ENCODE results near the gene CCSAP. TPM values are rescaled to one million over a fixed set of nuclear protein-coding genes. Genes with fewer than 3 reads are reported as not detected.
"Not testable (repeated sequence)": the region's sequence is repeated elsewhere in the genome, so short reads cannot be mapped to it uniquely, and the experiment has no call there.

The CCSAP gene
- 2.2 TPM for polyA plus RNA-seq

GRCh38 chr1:229342656-229343569, at the start of gene CCSAP:
CCSAP (minus strand) TSS chr1:229343047; CDS start chr1:229342465, 582 bp downstream.
- no peaks in the 10 kb centered on the region for H3K9me3 Mint-ChIP-seq
- peak within 1 kb of the TSS; percentile 80 to 92 (median 81) for H3K27ac Mint-ChIP-seq
- peak within 1 kb of the TSS; percentile 88 to 97 (median 92) for H3K4me3 Mint-ChIP-seq
- H3K4me1 Mint-ChIP-seq: peaks cover 24 to 42% (median 33%) of the 10 kb centered on the region in 3 donors
- H3K36me3 Mint-ChIP-seq: peaks cover 3% of the 10 kb centered on the region
- H3K27me3 Mint-ChIP-seq: peaks cover 12% of the 10 kb centered on the region

GRCh38 chr1:229390130-229390529, 47.3 kb upstream of the CCSAP start:
- Mint-ChIP-seq H3K9me3 (peaks cover 0 to 6% (median 2%) of the 10 kb centered on the region in 3 donors), H3K4me3 (no peak overlapping the region), H3K36me3 (peaks cover 2% of the 10 kb centered on the region), H3K27me3 (peaks cover 17% of the 10 kb centered on the region), H3K4me1 (peaks cover 0 to 3% (median 2%) of the 10 kb centered on the region in 3 donors), H3K27ac (no peak overlapping the region)

GRCh38 chr1:229388897-229389580, 46.2 kb upstream of the CCSAP start:
- Mint-ChIP-seq H3K36me3 (peaks cover 2% of the 10 kb centered on the region), H3K27ac (no peak overlapping the region), H3K4me3 (no peak overlapping the region), H3K27me3 (peaks cover 13% of the 10 kb centered on the region), H3K9me3 (peaks cover 0 to 6% (median 0%) of the 10 kb centered on the region in 3 donors), H3K4me1 (peaks cover 0 to 3% (median 2%) of the 10 kb centered on the region in 3 donors)

- Mint-ChIP-seq H3K27ac (no peak overlapping the region), H3K4me3 (no peak overlapping the region), H3K9me3 (peaks cover 0 to 2% (median 0%) of the 10 kb centered on the region in 3 donors), H3K27me3 (peaks cover 13% of the 10 kb centered on the region), H3K4me1 (peaks cover 0 to 2% (median 1%) of the 10 kb centered on the region in 3 donors), H3K36me3 (peaks cover 2% of the 10 kb centered on the region)
Measured at GRCh38 chr1:229385853-229386456, 43.1 kb upstream of the CCSAP start.

GRCh38 chr1:229384822-229385221, 42.0 kb upstream of the CCSAP start:
- H3K4me3 Mint-ChIP-seq: no peak overlapping the region
- peaks cover 0 to 2% (median 0%) of the 10 kb centered on the region in 3 donors for H3K9me3 Mint-ChIP-seq
- H3K27me3 Mint-ChIP-seq: peaks cover 13% of the 10 kb centered on the region
- H3K36me3 Mint-ChIP-seq: no peaks in the 10 kb centered on the region
- H3K27ac Mint-ChIP-seq: no peak overlapping the region
- peaks cover 0 to 2% (median 1%) of the 10 kb centered on the region in 3 donors for H3K4me1 Mint-ChIP-seq

- Mint-ChIP-seq H3K4me1 (peaks cover 0 to 3% (median 2%) of the 10 kb centered on the region in 3 donors), H3K4me3 (no peak overlapping the region), H3K27me3 (peaks cover 13% of the 10 kb centered on the region)
Measured at GRCh38 chr1:229383961-229384360, 41.1 kb upstream of the CCSAP start.

GRCh38 chr1:229383188-229383587, 40.3 kb upstream of the CCSAP start:
- H3K4me1 Mint-ChIP-seq: peaks cover 0 to 4% (median 2%) of the 10 kb centered on the region in 3 donors
- H3K4me3 Mint-ChIP-seq: no peak overlapping the region
- no peaks in the 10 kb centered on the region for H3K36me3 Mint-ChIP-seq
- no peak overlapping the region for H3K27ac Mint-ChIP-seq
- no peaks in the 10 kb centered on the region for H3K9me3 Mint-ChIP-seq
- H3K27me3 Mint-ChIP-seq: peaks cover 12% of the 10 kb centered on the region

More at GRCh38 chr1:229383961-229384360, 41.1 kb upstream of the CCSAP start:
- H3K36me3 Mint-ChIP-seq: no peaks in the 10 kb centered on the region
- H3K27ac Mint-ChIP-seq: no peak overlapping the region
- no peaks in the 10 kb centered on the region for H3K9me3 Mint-ChIP-seq

GRCh38 chr1:229381234-229381633, 38.4 kb upstream of the CCSAP start:
- no peaks in the 10 kb centered on the region for H3K9me3 Mint-ChIP-seq
- no peak overlapping the region for H3K27ac Mint-ChIP-seq
- no peak overlapping the region for H3K4me3 Mint-ChIP-seq
- H3K36me3 Mint-ChIP-seq: no peaks in the 10 kb centered on the region
- H3K4me1 Mint-ChIP-seq: peaks cover 0 to 4% (median 2%) of the 10 kb centered on the region in 3 donors
- H3K27me3 Mint-ChIP-seq: peaks cover 10% of the 10 kb centered on the region

GRCh38 chr1:229380536-229381160, 37.8 kb upstream of the CCSAP start:
- Mint-ChIP-seq H3K27ac (no peak overlapping the region), H3K36me3 (no peaks in the 10 kb centered on the region), H3K4me1 (peaks cover 0 to 2% (median 0%) of the 10 kb centered on the region in 3 donors), H3K4me3 (no peak overlapping the region), H3K9me3 (no peaks in the 10 kb centered on the region), H3K27me3 (peaks cover 10% of the 10 kb centered on the region)

GRCh38 chr1:229379846-229380245, 37.0 kb upstream of the CCSAP start:
- H3K4me1 Mint-ChIP-seq: peaks cover 0 to 2% (median 0%) of the 10 kb centered on the region in 3 donors
- peaks cover 8% of the 10 kb centered on the region for H3K27me3 Mint-ChIP-seq
- no peak overlapping the region for H3K27ac Mint-ChIP-seq
- H3K36me3 Mint-ChIP-seq: no peaks in the 10 kb centered on the region
- no peaks in the 10 kb centered on the region for H3K9me3 Mint-ChIP-seq
- H3K4me3 Mint-ChIP-seq: no peak overlapping the region

GRCh38 chr1:229378586-229379367, 35.9 kb upstream of the CCSAP start:
- Mint-ChIP-seq H3K27ac (no peak overlapping the region), H3K4me3 (no peak overlapping the region), H3K36me3 (no peaks in the 10 kb centered on the region), H3K9me3 (no peaks in the 10 kb centered on the region), H3K4me1 (peaks cover 0 to 2% (median 0%) of the 10 kb centered on the region in 3 donors), H3K27me3 (peaks cover 8% of the 10 kb centered on the region)

- H3K4me3 Mint-ChIP-seq, H3K9me3 Mint-ChIP-seq, H3K27ac Mint-ChIP-seq, H3K27me3 Mint-ChIP-seq, H3K4me1 Mint-ChIP-seq, H3K36me3 Mint-ChIP-seq: not testable (repeated sequence)
Measured at GRCh38 chr1:229378035-229378434, 35.2 kb upstream of the CCSAP start.

- no peaks in the 10 kb centered on the region for H3K36me3 Mint-ChIP-seq
- no peaks in the 10 kb centered on the region for H3K9me3 Mint-ChIP-seq
- no peak overlapping the region for H3K27ac Mint-ChIP-seq
- H3K27me3 Mint-ChIP-seq: peaks cover 6% of the 10 kb centered on the region
- H3K4me3 Mint-ChIP-seq: no peak overlapping the region
- H3K4me1 Mint-ChIP-seq: peaks cover 0 to 2% (median 0%) of the 10 kb centered on the region in 3 donors
Measured at GRCh38 chr1:229377429-229377828, 34.6 kb upstream of the CCSAP start.

GRCh38 chr1:229376521-229376920, 33.7 kb upstream of the CCSAP start:
- Mint-ChIP-seq H3K36me3 (no peaks in the 10 kb centered on the region), H3K9me3 (no peaks in the 10 kb centered on the region), H3K4me3 (no peak overlapping the region), H3K27ac (no peak overlapping the region), H3K4me1 (peaks cover 0 to 2% (median 0%) of the 10 kb centered on the region in 3 donors), H3K27me3 (peaks cover 3% of the 10 kb centered on the region)
